GM21526 (cell line): ENCODE measurements around the gene AEBP1.
"Not testable (repeated sequence)": the region's sequence is repeated elsewhere in the genome, so short reads cannot be mapped to it uniquely, and the experiment has no call there.

Source experiments
- ATAC-seq: cut with Tn5 transposase; IDR thresholded peaks from one replicate; pipeline ENCODE4 v1.9.1; 2021; ENCODE audit warnings: moderate library complexity; ENCODE audit not compliant: unreplicated experiment, low FRiP score

Gene AEBP1

DNA sequence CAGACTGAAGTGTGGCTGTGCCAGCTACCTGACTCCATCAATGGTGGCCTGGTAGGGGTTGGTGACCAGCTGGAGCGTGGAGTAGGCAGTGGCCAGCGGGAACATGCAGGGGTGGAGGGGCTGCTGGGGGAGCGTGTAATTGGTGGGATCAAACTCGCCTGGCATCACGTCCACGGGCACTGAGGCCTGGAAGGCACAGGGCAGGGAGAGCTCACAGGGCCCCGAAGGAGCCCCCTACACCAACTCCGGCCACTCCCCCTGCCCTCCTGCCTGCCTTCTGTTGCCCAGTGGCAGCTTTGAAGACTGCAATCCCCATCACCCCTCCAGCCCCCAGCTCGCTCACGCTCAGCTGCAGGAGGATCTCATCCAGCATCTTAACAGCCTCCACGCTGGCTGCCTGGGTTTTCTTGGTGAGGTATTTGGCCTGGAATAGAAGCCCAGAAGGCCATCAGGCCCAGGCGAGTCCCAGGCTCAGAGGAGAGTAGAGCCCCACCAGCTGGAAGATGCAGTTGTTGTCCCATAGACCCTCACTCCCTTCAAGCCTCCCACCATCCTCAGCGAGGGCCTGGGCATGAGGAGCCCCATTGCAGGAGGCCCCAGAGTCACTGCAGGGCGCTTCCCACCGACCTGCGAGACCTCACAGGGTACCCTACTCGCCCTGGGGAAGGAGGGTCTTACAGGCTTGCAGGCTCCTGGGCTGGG, 12.1 kb downstream of the AEBP1 start:
- ATAC-seq, result no peak

DNA sequence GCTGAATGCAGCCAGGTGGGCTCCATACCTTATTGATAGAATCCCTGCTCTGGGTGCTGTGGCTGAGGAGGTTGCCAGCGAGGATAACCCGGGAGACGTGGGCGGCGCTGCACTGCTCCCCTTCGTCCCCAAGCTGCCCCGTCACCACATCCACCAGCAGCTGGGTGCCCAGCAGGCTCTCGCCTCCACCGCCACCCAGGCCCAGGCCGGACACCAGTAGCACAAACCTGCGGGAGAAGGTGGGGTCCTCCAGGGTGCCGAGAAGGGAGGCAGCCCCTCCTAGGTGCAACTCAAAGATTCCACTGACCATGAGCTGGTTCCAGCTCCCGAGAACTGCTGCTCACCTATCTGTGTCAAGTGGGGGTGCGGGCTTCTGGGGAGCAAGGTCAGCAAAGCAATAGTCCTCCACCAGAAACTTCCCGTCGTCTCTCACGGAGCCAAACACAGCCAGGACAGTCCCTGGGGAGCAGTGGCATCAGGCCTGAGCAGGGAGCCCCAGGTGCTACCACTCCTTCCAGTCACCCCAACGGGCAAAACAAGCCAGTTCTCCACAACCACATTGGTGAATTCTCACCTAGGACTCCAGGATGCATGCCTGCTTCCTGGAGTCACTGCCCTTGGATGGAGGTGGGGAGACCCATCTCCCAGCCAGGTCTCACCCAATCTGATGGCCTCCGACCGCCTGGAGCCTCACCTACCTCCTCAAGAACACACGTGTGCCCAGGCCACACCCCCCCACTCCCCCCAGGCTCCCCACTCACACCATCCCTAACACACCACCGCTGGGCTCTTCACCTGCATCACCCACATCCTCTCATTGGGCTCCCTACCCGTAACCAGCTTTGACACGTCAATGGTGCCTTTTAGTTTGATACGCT, 12.9 kb downstream of the AEBP1 start:
- ATAC-seq, result no peak

GRCh38 chr7:44117801-44118429, 13.8 kb downstream of the AEBP1 start:
- no peak for ATAC-seq

GRCh38 chr7:44119829-44120380, 15.8 kb downstream of the AEBP1 start:
- ATAC-seq, result no peak

DNA sequence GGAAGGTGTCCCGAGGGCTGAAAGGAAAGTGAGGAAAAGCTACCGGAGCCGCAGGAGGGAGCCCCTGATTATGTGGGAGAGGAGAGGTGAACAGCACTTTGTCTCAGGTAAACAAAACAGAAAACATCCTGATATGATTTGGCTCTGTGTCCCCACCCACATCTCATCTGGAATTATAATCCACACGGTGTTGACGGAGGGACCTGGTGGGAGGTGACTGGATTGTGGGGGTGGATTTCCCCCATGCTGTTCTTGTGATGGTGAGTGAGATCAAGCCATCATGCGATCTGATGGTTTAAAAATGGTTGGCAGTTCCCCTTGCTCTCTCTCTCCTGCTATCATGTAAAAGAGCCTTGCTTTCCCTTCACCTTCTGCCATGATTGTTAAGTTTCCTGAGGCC, 16.2 kb downstream of the AEBP1 start:
- no peak for ATAC-seq

GRCh38 chr7:44121761-44122420, 17.7 kb downstream of the AEBP1 start:
- ATAC-seq, result no peak

- ATAC-seq, result no peak
These were observed 18.4 kb downstream of the AEBP1 start for GRCh38 chr7:44122529-44122928.

GRCh38 chr7:44123190-44124003, 19.3 kb downstream of the AEBP1 start, which contains the start of gene POLD2:
Gene POLD2, minus strand, starts transcription at chr7:44123548. Its CDS starts 1,495 bp downstream, at chr7:44122053.
- ATAC-seq, result peak; percentile 97

- ATAC-seq, result no peak
These were observed 20.7 kb downstream of the AEBP1 start for GRCh38 chr7:44124822-44125202.

DNA sequence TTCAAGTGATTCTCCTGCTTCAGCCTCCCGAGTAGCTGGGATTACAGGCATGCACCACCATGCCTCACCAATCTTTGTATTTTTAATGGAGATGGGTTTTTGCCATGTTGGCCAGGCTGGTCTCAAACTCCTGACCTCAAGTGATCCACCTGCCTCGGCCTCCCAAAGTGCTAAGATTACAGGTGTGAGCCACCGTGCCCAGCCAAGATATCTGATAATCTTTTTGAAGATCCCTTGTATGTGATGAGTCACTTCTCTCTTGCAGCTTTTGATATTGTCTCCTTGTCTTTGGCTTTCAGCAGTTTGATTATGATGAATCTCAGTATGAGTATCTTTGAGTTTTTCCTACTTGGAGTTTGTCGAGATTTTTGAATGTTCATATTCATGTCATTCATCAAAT, 22.4 kb downstream of the AEBP1 start:
- ATAC-seq, result not testable (repeated sequence)

GRCh38 chr7:44127161-44127560, 23.0 kb downstream of the AEBP1 start:
- ATAC-seq, result no peak

GRCh38 chr7:44128721-44129582, 24.8 kb downstream of the AEBP1 start:
- ATAC-seq, result no peak

- no peak for ATAC-seq
These were observed 27.3 kb downstream of the AEBP1 start for GRCh38 chr7:44131173-44132029.

DNA sequence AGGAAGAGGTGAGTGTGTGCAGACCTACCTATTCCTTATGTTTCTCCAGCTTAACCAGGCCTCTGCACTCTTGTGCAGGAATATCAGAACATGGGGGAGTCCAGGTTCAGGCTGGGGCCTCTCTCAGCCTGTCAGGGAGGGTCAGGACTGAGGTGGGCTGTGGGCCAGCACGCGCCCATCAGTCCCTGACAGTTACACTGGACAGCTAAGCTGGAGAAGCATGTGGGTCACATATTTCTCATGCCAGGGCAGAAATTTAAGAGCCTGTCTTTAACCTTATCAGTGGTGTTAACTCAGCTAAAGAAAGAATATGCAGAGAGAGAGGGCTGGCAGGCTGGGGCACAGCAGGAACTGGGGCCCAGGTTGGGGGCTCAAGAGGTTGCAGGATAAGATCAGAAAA, 27.9 kb downstream of the AEBP1 start:
- no peak for ATAC-seq

DNA sequence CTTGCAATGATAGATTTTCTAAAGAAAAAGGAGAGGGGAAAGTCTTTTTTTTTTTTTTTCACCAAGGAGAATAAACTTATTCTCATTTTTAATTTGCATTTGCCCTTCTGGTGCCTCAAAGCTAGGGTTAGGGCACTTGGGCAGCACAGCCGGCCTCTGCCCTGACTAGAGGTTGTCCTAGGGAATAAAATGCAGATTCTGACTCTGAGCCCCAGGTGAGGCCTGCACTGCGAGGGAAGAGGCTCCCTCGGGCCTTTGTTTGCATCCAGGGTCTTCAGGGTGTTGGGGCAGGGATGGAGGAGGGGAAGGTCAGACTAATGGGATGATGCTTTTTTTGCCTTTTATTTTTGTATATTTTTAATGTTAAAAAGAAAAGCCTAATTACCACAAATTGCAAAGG, 29.1 kb downstream of the AEBP1 start:
- no peak for ATAC-seq

GRCh38 chr7:44134943-44135628, 30.9 kb downstream of the AEBP1 start:
- ATAC-seq, result no peak

DNA sequence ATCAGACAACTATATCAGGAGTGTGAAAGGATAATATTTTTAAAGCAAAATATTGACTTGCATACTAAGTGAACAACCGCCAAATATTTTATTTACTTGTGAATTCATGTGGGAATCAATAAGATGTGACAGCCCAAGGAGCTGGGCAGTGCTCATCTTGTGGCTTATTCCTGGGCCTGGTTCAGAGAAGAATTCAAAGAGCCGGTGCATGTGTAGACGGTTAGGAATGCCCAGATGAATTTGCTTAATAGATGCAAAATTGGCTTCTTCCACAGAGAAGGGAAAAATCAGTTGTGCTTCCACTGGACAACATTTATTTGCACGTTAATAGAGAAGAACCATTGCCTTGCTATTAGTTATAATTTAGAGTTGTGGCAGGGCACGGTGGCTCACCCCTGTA, 32.6 kb downstream of the AEBP1 start:
- ATAC-seq, result no peak
